Activated CD8-positive, alpha-beta memory T cell treated with anti-CD3 and anti-CD28 coated beads, Interleukin-2, amount 50 U/mL, for 4 hours (primary cell): ENCODE data around the gene MKI67.
"Not testable (repeated sequence)": the region's sequence is repeated elsewhere in the genome, so short reads cannot be mapped to it uniquely, and the experiment has no call there.

Experiments used
- DNase-seq: peaks from one replicate; pipeline ENCODE4 v3.0.0-alpha.2; 2020

The MKI67 gene

DNA sequence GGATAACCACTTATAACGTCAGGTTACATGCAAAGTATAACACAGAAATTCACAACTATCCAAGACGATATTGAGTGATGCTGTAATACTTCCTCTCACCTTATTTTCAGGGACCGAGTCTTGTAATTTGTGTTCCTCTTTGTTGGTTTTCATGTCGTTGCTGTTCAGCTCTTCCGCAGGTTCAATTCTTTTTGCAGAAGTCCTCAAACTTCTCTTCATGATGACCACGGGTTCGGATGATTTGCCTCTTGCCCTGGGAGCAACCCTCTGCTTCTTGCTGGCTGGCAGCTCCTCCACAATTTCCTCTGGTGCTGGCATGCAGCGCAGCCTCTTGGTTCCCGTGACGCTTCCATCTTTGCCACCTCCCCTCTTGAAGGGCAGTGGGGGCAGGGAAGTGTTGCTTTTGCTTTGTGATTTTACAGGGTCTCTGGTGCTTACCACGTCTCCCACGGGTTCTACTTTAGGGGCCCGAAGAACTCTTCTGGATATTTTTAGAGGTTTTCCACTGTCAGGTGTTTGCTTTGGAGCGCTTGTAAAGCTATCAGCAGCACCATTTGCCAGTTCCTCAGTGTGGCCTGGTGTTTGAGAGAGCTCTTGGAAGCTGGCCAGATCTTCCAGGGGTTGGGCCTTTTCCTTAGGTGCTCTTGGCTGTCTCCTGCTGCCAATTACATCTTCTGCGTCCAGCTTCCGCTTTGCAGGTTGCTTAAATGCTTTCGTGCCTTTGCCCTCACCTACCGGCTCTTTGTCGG lies 23.6 kb downstream of the MKI67 start:
- no peak for DNase-seq

DNA sequence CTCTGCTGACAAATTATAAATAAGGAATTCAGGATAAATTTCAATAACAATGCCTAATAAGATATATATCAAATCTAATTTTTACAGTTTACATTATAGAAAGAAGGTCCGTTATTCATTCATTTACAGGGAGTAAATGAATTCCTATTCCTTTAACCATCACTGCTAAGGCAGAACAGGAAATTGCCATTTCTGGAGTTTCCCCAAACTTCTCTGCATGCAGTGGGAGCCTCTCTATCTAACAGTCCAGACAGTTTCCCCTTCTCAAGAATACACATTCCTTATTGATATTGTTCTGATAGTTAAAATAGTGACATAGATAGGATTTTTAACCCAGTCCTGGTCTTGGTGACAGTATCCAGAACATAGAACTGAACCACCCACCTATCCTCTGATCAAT lies 24.3 kb downstream of the MKI67 start:
- no peak for DNase-seq

DNA sequence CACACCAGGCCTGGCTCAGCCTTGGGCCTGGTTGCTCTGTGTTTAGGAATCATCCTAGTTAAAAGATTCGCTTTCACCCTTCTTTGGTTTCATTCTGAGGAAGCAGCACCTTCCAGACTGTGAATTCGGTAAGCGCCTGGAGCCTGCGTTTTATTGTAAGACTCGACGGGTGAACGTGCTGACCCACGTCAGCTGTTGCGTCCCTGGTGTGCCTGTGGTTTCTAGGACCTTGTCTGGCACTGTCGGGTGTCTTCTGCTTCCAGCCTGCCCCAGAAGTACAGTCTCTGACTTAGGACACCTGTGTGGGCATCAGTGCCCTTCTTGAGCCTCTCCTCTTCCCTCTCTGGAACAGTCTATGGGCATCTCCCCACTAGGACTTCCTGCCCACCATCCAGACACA lies 26.3 kb downstream of the MKI67 start:
- no peak for DNase-seq

DNA sequence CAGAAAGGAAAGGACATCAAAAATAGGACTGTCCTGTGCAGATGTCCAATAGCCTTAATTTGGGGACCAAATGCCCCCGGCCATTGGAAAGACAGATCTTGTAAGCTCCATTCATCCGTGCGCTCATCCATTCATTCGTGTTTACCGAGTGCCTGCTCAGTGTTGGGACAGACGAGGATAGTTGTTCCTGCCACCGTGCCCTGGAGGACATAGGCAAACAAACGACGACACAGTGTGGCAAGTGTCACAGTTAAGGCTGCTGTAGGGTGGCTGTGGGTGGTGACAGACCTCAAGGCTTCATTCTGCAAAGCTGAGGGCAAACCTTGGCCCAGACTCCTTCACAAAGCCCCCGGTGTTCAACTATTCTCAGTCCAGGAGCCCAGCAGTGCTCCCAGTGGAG lies 27.6 kb downstream of the MKI67 start:
- no peak for DNase-seq

DNA sequence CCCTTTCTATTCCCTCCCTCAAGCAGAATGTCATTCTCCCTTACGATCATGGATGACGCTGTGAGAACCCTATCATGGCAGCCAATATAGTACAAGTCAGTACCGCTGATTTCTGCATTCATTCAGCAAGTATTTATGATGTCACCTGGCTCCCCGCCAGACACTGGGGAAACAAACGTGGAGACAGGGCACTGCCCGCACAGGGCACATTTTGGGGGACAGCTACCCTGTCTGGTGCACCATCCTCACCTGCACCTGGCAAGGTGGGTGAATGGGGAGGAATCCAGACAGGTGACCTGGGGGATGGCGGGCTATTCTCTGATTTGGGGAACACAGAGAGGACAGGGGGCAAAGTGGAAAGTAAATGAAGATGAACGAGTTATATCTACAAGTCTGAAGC lies 28.4 kb downstream of the MKI67 start:
- DNase-seq: no peak

DNA sequence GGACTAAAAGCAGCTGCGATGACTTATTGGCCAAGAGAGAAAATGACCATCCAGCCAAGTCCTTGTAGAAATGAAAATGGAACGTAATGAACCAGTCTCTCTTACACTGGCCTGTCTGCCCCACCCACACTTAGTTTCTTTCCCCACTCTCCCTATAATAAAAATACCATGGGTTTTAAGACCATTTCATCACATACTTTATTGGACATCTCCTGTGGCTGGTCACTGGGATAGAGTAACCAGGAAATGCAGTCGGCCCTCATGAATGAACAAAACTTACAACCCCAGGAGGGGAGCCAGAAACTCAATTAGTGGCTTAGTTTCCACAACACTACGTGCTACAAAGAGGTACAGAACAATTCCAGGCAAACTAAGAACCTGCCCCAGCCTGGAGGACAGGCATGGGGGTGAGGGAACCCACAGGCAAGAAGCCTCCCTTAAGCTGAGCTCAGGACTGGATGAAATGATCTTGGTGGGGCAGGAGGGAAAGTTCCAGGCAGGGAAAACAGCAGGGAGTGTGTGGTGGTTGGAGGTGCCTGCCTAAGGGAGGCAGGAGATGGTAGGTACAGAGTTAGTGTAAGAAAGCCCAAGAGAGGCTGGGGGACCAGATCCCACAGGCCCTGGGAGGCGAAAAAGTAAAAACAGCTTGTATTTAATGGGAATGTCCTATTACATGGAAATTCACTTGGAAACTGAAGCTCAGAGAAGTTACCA lies 29.6 kb downstream of the MKI67 start:
- no peak for DNase-seq

DNA sequence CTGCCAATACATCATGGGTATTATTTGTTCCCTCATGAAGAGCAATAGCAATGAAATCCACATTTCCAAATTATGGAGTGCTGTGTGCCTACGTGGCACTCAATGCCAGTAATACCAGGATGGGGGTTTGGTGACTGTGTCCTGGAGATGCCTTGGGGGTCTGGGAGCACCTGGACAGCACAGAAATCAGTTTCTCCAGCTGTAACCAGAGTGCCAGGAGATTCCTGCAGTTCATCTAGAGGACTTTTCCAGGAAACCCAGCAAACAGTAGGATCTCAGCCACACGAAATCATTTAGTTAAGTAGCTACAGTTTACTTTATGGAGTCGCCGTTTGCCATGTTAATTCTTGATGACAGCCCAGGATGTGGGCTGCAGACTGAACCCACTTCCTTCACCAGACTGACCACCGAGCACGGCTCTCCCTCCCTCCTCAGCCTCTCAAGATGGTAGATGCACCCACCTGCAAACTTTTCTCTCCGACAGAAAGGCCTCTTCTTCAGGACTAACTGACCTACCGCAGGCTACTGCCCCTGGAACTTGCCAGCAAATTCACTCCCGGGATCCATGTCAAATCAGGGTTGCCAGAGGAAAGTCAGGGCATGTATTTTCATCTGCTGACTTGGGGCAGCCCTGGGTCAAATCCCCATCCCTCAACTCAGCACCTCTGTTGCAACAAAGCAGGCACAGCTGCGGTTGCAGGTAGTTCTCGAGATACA lies 30.3 kb downstream of the MKI67 start:
- no peak for DNase-seq

DNA sequence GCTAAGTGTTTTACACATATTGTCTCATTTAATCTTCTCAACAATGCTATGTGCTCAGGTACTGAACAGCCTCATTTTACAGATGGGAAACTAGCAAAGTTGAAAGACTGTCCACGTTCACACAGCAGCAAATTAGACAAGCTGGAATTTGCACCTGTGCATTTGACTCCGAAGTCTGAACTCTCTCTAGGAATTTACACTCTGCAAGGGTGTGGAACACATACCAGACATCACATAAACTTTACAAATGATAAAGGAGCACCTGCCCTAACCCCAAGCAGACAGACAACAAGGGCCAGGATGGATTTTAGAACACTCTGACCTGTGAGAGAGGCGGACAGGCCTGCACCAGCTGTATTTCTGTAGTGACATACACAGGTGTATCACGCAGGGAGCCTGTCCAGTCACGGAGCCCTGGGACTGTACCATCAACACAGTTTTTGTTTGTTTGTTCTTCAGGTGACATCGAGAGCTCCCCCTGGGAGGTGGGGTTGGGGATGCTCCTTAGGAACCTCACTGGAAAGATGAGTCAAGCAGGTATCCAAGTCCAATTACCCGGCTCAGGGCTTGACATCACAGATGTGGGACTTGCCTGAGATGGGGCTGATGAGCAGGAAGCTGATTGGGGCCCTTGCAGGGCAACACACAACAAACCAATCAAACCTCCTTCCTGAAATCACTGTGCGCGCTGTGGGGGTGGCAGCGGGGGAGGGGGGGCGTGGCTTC lies 31.0 kb downstream of the MKI67 start:
- peak; percentile 30 for DNase-seq

DNA sequence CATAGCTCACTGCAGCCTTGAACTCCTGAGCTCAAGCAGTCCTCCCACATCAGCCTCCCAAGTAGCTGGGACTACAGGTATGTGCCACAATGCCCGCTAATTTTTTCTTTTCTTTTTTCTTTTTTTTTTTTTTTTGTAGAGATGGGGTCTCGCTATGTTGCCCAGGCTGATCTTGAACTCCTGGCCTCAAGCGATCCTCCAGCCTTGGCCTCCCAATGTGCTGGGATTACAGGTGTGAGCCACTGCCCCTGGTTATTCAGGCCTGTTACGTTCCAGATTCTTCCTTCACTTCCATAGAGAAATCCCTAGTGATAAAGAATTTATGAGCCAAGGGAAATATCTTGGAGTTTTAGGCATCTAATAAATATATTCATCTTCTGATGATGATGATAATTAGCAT lies 31.6 kb downstream of the MKI67 start:
- DNase-seq: not testable (repeated sequence)

DNA sequence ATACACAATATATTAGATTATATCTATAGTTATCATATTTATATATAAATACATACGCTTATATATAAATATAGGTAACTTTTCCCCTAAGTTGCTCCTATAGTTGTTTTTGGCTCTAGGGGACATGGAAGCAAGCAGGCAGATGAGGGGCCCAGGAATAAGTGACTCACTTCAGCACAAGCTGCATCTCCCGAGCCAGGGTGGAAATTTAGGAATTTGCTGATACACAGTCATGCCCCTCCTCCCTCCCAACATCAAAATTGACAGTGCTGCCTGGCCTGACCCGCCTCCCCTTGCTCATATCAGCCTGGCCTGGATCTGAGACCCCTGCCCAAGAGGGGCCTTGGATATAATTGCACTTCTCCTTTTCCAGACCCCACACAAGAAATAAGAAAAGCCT lies 33.8 kb downstream of the MKI67 start:
- no peak for DNase-seq

DNA sequence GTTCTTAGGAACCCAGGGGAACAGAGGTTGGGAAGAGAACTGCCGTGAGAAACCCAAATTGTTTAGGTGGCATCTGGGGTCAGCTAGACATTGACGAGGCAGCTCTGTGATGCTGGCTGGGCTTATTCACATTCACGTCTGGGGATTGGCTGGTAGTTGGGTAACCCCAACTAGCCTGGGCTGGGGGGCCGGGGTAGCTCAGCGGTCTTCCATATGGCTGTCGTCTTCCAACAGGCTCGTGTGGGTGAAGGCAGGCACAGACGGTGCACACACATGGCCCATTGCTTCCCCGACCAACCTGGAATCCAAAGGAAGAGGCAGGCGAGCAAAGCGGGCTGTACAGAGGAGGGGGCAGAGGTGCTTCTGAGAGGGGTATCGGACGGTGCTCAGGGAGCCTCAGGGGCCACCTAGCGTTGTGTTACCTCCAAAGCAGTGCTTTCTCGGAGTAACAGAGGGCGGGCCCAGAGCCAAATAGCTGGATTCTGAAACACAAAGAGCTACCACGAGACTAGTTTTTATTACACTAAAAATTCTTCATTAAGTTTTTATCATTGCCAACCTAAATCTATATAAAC lies 34.5 kb downstream of the MKI67 start:
- no peak for DNase-seq

DNA sequence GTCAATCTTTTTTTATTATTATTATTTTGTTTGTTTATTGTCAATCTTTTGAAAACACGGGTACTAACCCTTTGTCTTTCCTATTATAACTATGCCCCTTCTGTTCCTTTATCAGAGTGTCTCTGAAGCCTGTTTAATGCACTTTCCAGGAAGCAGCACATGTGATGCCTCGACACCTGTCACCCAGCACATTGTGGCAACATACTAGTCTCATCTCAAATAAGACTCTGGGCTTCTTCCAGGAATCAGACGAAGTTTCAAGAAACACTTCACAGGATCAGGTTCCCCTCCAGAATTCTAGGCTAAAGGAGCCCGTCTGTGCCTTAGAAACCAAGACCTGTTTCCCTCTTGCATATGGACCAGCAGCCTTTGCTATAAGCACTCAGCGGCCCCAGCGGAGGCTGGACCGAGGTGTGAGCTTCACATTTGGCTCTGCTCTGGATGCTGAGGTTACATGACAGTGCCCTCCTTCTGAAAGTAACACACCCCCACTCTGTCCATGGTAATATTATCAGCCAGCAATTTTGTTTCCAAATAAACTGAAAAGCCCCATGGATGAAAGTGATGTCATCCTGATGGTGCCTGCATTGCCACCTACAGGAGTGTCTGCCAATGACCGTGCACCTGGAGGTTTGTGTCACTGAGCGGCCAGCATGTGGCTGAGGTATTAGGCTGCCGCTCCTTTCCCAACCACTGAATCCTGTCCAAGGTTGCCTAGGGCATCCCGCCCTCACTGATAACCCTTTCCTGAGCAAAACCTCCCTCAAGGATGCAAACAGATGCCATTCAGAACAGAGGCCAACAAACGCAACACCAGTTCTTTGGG lies 38.1 kb downstream of the MKI67 start:
- DNase-seq: no peak

DNA sequence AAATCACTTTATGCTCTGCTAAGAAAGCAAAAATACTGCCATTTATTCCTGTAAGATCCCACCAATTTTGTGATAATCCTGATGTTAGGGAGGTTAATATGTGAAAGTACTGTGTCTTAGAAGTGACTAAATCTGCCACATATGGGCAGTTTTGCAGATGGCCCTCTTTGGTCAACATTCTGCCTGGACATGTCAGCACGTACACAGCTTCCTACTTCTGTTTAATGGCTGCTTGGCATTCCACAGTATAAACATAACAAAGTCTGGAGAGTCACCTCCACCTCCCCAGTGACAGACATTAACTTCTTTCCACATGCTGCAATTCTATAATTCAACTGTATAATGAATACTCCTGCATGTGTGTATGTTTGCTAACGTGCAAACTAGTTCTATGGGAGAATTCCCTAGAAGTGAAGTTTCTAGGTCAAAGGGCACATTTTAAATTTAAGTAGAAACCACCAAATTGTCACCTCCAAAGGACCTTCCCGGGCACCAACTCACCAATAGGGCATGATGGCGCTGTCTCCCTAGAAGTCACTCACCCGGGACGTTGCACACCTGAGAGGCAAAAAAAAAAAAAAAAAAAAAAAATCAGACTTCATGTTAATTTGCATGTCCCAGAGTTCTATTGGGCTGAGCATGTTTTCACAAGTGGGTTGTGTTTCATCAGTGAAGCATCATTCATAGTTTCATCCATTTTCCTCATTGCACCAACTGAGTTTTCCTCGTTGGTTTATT lies 38.9 kb downstream of the MKI67 start:
- DNase-seq: no peak

DNA sequence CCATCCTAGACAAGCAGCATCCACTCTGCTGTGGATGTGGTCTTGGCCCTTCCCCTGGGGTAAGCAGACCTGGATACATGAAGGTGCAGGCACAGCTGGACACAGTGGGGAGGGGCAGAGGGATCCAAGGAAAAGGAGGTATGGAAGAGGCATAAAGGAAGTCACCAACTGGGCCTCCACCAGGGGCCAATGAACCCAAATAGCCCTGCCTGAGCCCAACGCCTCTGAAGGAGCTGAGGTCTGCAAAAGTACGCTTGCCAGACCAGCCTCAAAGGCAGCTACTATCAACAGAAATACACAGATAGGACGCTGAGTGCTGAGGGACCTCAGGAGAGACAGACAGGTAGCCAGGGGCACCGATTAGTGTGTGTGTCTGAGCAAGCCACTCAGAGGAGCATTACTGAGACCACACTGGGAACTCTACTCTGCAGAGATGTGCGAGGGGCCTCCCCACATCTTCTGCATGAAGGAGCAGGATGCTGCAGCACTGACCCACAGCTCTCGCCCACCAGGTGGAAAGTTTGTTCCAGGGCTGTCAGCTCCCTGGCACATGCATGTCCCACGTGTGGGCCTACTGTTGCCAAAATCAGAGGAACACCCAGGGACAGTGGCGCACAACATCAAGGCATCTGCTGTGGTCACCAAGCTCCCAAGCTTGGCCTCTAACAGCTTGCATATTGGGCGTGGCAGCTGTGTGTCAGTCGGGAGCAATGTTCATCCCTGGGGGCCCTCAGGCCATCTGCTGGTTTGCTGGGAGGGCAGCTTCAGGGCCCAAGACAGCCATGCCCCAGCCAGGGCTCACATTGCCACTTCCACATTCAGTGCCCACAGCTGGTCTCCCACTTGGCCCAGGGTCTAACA lies 40.0 kb downstream of the MKI67 start:
- no peak for DNase-seq

DNA sequence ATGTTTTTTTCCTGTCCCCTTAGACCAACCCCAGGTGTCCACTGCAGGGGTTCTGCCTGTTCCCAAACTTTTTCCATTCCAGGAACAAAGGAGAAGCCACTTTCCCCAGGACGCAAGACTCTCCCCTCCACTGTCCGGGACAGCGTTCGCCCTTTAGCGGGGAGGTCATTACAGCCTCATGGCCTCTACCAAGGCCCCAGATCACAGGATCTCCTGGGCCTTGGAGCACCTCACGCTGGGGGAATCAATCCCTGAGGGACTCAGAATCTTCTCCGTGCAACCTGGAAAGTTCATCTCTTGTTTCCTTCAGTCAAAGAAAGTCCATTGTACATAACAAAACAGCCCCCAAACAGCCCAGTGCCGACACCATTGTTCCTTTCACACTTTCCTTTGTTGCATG lies 41.2 kb downstream of the MKI67 start:
- no peak for DNase-seq

DNA sequence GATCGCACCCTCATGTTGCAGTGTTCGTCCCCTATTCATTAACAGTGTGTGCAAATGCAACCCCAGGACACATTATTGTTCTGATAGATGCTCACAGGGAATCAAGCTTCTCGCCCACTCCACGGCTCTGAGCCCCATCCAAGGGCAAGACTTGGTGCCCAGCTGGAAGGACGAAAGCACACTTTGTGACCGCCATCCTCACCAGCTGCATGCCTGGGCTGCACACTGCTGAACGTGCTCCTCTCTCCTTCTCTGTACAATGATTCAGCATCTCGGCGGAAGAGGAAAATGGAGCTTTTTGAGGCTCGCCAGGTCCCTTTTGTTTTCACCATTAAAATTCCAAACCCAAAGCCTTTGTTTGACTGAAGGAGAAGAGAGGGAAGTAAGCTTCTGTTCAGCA lies 41.9 kb downstream of the MKI67 start:
- DNase-seq: no peak

DNA sequence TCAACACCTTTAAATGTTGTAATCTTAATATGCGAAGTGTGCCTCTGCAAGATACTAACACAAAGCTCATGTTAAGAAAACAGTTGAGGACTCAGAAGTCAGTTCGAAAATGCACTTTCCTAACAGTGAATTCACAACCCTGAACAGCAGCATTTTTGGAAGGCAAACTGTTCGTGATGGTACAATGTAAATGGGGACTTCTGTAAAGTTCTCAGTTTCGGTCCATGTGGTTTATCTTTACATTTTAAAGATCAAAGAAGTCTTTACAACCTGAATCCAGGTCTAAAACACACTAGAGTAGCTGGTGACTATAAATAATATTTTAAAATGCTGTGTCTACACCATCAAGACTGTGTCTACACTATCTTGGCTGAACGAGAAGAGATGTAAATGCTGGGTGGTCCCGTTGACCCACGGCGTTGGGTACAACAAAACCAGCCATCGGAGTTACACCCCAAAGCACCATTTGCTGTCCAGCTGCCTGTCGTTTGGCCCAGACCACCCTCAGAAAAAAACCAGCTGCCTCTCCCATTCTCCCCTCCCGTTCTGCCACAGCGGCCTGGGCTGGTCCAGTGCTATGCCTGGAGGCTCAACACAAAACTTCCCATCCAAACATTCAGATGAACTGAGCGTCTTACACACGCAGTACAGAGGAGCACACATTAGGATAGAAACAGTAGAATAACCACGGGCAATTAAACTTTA lies 42.9 kb downstream of the MKI67 start:
- DNase-seq: no peak

DNA sequence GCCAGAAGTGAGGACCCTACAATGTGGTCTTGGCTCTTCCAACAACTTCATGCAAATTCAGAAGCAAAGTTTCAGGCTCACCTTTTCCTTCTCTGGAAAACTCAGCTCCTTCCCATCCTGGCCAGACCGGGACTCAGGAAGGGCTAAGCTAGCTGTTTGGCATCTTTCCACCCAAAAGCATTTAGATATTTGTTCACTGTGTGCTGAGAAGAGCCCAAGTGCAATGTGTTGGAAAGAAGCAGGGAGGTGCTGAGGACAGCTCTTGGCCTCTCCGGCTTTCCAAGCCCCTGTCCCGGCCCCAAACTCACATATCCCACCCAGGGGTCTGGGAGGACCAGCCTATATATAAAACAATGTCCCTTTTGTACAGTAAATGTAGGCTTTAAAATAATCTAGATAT lies 44.5 kb downstream of the MKI67 start:
- no peak for DNase-seq

DNA sequence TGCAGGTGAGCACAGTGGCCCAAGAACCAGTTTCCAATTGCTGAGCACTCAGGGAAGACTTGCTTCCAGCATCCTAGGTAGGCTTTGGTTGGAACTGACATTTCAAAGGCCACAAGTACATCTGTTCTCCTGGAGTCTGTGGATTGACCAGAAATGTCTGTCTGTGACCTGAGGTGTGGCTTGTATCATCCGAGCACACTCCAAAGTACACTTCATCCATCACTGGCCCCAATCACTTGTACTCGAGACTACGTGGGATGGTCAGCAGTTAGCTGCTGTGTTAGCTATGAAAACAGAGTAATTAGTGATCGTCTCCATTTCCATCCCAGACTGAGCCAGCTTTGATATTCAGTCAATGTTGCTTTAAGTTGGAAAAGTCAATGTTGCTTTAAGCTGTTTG lies 45.0 kb downstream of the MKI67 start:
- no peak for DNase-seq

DNA sequence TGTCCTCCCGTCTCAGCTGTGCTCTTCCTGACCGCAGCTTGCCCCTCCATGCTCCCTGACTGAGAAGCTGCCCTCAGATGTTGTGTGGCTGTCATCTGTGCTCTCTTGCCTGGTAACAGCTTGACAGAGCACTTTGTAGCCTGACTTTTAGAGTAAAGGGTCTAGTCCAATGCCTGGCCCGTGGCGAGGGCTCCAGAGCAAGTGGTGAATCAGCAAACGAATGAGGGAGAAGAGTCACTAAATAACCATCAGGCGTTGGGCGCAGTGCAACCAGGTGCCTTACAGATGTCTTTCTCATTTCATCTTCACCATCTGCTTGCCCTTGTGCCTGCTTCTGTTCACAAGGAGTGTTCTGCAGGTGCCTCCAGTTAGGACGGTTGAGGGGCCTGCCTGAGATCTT lies 45.6 kb downstream of the MKI67 start:
- DNase-seq: no peak
